Osteoblast (primary cell): ENCODE data around the gene ADGRD2. TPM values are rescaled to one million over a fixed set of nuclear protein-coding genes. Genes with fewer than 3 reads are reported as not detected.

Experiments used
- DNase-seq: peaks from one replicate; pipeline ENCODE4 v3.0.0; 2011; ENCODE audit warnings: low spot score, mixed read lengths; ENCODE audit not compliant: insufficient read length; ENCODE audit errors: missing footprints
- H2AFZ ChIP-seq: 2 replicates; pipeline ENCODE4 v1.6.0; 2011; ENCODE audit warnings: mild to moderate bottlenecking, low read length
- H3K27ac ChIP-seq: 2 replicates; pipeline ENCODE4 v1.5.1; 2011; ENCODE audit warnings: mild to moderate bottlenecking, low read depth, low read length, moderate library complexity
- H3K27me3 ChIP-seq: 2 replicates; pipeline ENCODE4 v1.6.0; 2012; ENCODE audit warnings: mild to moderate bottlenecking, control low read depth, inconsistent platforms, low read length, moderate library complexity; ENCODE audit not compliant: insufficient read depth
- H3K36me3 ChIP-seq: 2 replicates; pipeline ENCODE4 v1.5.1; 2011; ENCODE audit warnings: mild to moderate bottlenecking, low read length, control low read depth, moderate library complexity; ENCODE audit not compliant: insufficient read depth
- H3K4me1 ChIP-seq: 2 replicates; pipeline ENCODE4 v1.5.1; 2011; ENCODE audit warnings: mild to moderate bottlenecking, low read length, control low read depth, moderate library complexity; ENCODE audit not compliant: insufficient read depth
- H3K4me2 ChIP-seq: 2 replicates; pipeline ENCODE4 v1.6.0; 2011; ENCODE audit warnings: mild to moderate bottlenecking, low read length; ENCODE audit not compliant: insufficient read depth
- H3K4me3 ChIP-seq: fragments of 200-600 bp; sonication (generic); 3 replicates; pipeline ENCODE4 v1.5.1; 2012; ENCODE audit warnings: mild to moderate bottlenecking, low read length, inconsistent platforms; ENCODE audit not compliant: insufficient read depth
- H3K79me2 ChIP-seq: 2 replicates; pipeline ENCODE4 v1.6.0; 2012; ENCODE audit warnings: mild to moderate bottlenecking, low read length, control low read depth, inconsistent platforms; ENCODE audit not compliant: insufficient read depth
- H3K9me3 ChIP-seq: 2 replicates; pipeline ENCODE4 v1.5.1; 2011; ENCODE audit warnings: low read depth, low read length, control low read depth
- H4K20me1 ChIP-seq: 2 replicates; pipeline ENCODE4 v1.6.0; 2012; ENCODE audit warnings: mild to moderate bottlenecking, low read length, control low read depth; ENCODE audit not compliant: insufficient read depth
- total RNA-seq: library from RNA; depleted of rRNA; stranded (reverse); fragments of >200 nt; gene quantifications from 2 replicates; pipeline ENCODE4 v1.2.3, GENCODE V29; 2012
- TF ChIP-seq, protein P1 (sequence below): IDR thresholded peaks from 2 replicates; pipeline ENCODE4 v1.5.1; 2011; ENCODE audit warnings: mild to moderate bottlenecking, low read depth, low read length, moderate library complexity; ENCODE audit errors: extremely low read depth

ADGRD2 gene
- total RNA-seq, 1 donor = not detected

DNA sequence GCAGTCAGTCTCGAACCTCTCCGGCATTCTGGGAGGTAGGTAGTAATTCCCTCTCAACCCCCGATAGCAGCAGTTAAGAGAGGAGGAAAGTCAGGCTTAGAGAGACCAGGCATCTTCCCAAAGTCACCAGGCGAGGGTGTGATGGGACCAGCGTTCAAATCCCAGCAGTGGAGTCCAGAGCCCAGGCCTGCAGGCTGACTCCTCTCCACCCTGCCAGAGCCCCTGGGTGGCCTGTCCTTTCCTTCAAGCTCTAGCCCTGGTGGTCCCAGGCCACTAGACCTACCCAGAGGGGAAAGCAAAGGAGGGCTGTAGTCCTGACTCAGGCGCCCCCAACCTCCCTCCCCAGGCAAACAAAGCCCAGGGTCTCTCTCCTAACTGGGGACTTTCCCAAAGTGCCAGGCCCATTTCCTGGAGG is 61.2 kb downstream of the ADGRD2 start:
- TF ChIP-seq, protein P1, sequence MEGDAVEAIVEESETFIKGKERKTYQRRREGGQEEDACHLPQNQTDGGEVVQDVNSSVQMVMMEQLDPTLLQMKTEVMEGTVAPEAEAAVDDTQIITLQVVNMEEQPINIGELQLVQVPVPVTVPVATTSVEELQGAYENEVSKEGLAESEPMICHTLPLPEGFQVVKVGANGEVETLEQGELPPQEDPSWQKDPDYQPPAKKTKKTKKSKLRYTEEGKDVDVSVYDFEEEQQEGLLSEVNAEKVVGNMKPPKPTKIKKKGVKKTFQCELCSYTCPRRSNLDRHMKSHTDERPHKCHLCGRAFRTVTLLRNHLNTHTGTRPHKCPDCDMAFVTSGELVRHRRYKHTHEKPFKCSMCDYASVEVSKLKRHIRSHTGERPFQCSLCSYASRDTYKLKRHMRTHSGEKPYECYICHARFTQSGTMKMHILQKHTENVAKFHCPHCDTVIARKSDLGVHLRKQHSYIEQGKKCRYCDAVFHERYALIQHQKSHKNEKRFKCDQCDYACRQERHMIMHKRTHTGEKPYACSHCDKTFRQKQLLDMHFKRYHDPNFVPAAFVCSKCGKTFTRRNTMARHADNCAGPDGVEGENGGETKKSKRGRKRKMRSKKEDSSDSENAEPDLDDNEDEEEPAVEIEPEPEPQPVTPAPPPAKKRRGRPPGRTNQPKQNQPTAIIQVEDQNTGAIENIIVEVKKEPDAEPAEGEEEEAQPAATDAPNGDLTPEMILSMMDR = no peak
- Histone ChIP-seq H4K20me1 (no peaks in the 10 kb centered on the region), H3K4me3 (no peak overlapping the region), H3K79me2 (no peaks in the 10 kb centered on the region), H3K4me2 (no peak overlapping the region), H3K27me3 (peaks cover 17% of the 10 kb centered on the region), H3K27ac (no peak overlapping the region), H3K4me1 (no peaks in the 10 kb centered on the region), H3K9me3 (no peaks in the 10 kb centered on the region), H2AFZ (no peak overlapping the region), H3K36me3 (no peaks in the 10 kb centered on the region)
- peak; percentile 86 for DNase-seq

DNA sequence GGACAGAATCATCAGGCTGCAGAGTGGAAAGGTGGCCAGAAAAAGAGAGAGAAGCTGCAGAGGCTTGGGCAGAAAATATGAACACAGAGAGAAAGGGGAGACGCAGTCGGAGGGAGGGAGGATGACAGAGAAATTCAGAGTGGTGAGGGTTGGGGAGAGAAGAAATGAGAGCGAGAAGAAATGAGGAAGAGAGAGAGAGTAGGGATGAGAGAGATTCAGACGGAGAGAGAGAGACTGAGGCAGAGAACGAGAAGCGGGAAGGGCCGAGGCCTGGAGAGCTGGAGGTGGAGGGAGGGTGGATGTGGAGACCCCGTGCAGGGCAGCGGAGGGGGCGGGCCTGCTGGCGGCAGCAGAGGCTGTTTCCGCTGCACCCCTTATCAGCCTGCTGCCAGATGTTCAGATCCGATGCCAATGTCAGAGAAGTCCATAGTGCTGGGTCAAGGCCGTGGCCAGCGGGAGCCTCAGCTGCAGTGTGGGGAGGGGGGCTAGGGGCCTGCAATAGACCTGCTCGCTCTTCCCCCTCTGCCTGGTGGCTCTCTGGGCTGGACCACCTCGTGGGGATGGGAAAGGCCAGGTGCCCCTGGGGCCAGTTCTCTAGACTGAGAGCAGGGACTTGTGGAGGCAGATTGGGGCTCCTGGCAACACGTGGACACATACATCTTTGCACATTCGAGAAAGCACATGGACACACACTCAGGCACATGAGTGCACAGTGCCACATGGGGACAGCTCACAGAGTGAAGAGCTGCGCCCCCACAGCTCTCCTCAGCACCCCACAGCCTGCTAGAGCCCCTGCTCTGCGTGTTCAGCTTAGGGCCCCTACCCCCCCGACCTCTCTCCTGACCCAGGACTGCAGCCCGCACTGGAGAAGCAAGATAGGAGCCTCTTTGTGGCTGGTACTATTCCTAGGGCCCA is 61.9 kb downstream of the ADGRD2 start:
- Histone ChIP-seq H3K9me3 (no peaks in the 10 kb centered on the region), H3K36me3 (no peaks in the 10 kb centered on the region), H3K4me2 (no peak overlapping the region), H3K79me2 (no peaks in the 10 kb centered on the region), H3K27me3 (peaks cover 21% of the 10 kb centered on the region), H3K4me3 (no peak overlapping the region), H3K4me1 (no peaks in the 10 kb centered on the region), H2AFZ (no peak overlapping the region), H4K20me1 (no peaks in the 10 kb centered on the region), H3K27ac (no peak overlapping the region)
- TF ChIP-seq, protein P1 = no peak
- peak; percentile 62 for DNase-seq

DNA sequence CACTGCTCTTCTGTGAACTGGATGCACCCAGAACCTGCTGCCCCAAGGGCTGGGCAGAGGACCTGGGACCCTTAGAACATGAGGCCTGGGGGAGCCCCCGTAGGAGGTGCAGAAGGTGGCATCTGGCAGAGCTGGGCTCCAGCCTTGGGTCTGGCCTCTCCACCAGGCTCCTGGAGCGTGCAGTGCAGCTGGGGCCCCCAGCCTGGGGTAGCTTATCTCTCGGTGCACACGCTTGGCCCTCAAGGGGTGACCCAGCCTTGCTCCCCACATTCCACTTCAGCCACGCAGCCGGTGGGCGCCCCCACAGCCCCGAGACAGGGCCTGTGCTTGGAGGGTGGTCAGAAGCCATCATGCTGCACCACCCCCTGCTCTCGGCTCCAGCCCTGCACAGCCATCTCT is 62.6 kb downstream of the ADGRD2 start:
- Histone ChIP-seq H3K79me2 (no peaks in the 10 kb centered on the region), H3K27me3 (peaks cover 24% of the 10 kb centered on the region)

DNA sequence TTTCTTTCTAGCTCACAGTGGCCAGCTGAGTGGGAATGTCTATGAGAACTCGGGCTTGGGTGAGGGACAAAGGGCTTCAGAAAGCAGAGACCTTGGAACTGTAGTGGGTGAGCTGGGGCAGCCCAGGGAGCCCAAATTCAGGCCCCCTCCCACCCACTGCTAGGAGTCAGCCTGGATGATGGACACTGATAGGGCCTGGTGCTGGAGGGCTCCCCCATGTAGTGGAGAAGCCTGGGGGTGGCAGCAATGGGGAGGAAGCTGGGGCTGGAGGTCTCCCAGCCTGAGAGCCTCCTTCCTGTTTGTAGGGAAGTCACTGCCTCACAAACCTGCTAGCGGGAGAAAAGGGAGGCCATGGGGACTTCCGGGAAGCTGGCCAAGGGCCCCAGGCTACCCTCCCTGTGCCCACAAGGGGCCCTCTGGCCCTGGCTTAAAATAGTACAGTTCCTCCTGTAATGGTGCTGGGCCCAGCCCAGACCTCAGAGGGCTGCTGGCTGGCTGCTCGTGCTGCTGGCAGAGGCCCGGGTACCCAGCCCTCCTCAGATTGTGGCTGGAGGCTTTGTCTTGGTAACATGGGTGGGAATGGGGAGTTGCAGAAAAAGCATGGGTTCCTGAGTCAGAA is 63.2 kb downstream of the ADGRD2 start:
- Histone ChIP-seq H3K36me3 (no peaks in the 10 kb centered on the region), H2AFZ (no peak overlapping the region), H3K4me1 (no peaks in the 10 kb centered on the region), H3K9me3 (no peaks in the 10 kb centered on the region), H3K27ac (no peak overlapping the region), H3K27me3 (peaks cover 24% of the 10 kb centered on the region), H3K4me2 (no peak overlapping the region), H3K4me3 (no peak overlapping the region), H3K79me2 (no peaks in the 10 kb centered on the region), H4K20me1 (no peaks in the 10 kb centered on the region)
- TF ChIP-seq, protein P1 = no peak
- no peak for DNase-seq

More for the DNA sequence above, 62.6 kb downstream of the ADGRD2 start:
- Histone ChIP-seq H3K9me3 (no peaks in the 10 kb centered on the region), H3K36me3 (no peaks in the 10 kb centered on the region), H3K4me3 (no peak overlapping the region), H2AFZ (no peak overlapping the region), H3K4me2 (no peak overlapping the region), H4K20me1 (no peaks in the 10 kb centered on the region), H3K4me1 (no peaks in the 10 kb centered on the region), H3K27ac (no peak overlapping the region)
- no peak for DNase-seq
- TF ChIP-seq, protein P1 = no peak
